Activated CD4-positive, alpha-beta memory T cell treated with anti-CD3 and anti-CD28 coated beads for 36 hours (primary cell): ENCODE data around the gene PACSIN1. TPM values are rescaled to one million over a fixed set of nuclear protein-coding genes. Genes with fewer than 3 reads are reported as not detected.

ENCODE experiments used
- CTCF ChIA-PET: fragments of 350-600 bp; sonication (Branson Sonifier 250); formaldehyde crosslinking; loops from one replicate; lab custom pipeline; 2021; ENCODE audit warnings: antibody characterized with exemption, inconsistent platforms; lab: Charles Lee
- POLR2A ChIA-PET: fragments of 350-600 bp; sonication (Branson Sonifier 250); formaldehyde crosslinking; loops from one replicate; lab custom pipeline; 2021; ENCODE audit warnings: antibody characterized with exemption; lab: Charles Lee
- DNase-seq: peaks from one replicate; pipeline ENCODE4 v3.0.0-alpha.2; 2020
- H3K27ac Mint-ChIP-seq: one replicate; pipeline ENCODE4 v1.8.0; 2021; ENCODE audit warnings: mixed read lengths
- H3K27me3 Mint-ChIP-seq: one replicate; pipeline ENCODE4 v1.8.0; 2021; ENCODE audit warnings: mixed read lengths
- H3K36me3 Mint-ChIP-seq: one replicate; pipeline ENCODE4 v1.8.0; 2021; ENCODE audit warnings: mixed read lengths
- H3K4me1 Mint-ChIP-seq: one replicate; pipeline ENCODE4 v1.8.0; 2021; ENCODE audit warnings: low read depth, mixed read lengths
- H3K4me3 Mint-ChIP-seq: one replicate; pipeline ENCODE4 v1.8.0; 2021; ENCODE audit warnings: mild to moderate bottlenecking, mixed read lengths
- H3K9me3 Mint-ChIP-seq: one replicate; pipeline ENCODE4 v1.8.0; 2021; ENCODE audit warnings: mixed read lengths
- intact Hi-C: fragments of 100-400 bp; cut with micrococcal nuclease; formaldehyde crosslinking; loops from one replicate; pipeline ENCODE4 v1.15.1; 2023
- total RNA-seq, 2 experiments: library from RNA; stranded (reverse); gene quantifications; one replicate each; pipeline ENCODE4 v1.2.3, GENCODE V29; 2021

PACSIN1 gene
- total RNA-seq, 2 experiments from 2014 or later = 0.10 to 0.40 TPM

GRCh38 chr6:34511915-34512737, 46.2 kb downstream of the PACSIN1 start:
- peaks cover 2% of the 10 kb centered on the region for H3K27me3 Mint-ChIP-seq
- intact Hi-C loops = no loop called here
- H3K4me3 Mint-ChIP-seq = no peak overlapping the region
- H3K36me3 Mint-ChIP-seq = no peaks in the 10 kb centered on the region
- DNase-seq = no peak
- peaks cover 6% of the 10 kb centered on the region for H3K9me3 Mint-ChIP-seq
- no peaks in the 10 kb centered on the region for H3K4me1 Mint-ChIP-seq
- no peak overlapping the region for H3K27ac Mint-ChIP-seq
- ChIA-PET POLR2A (no interaction called here), CTCF (no interaction called here)

GRCh38 chr6:34512738-34513115, 46.9 kb downstream of the PACSIN1 start:
- ChIA-PET POLR2A (no interaction called here), CTCF (no interaction called here)
- H3K27me3 Mint-ChIP-seq = peaks cover 3% of the 10 kb centered on the region
- no peak overlapping the region for H3K4me3 Mint-ChIP-seq
- H3K4me1 Mint-ChIP-seq = no peaks in the 10 kb centered on the region
- peaks cover 6% of the 10 kb centered on the region for H3K9me3 Mint-ChIP-seq
- intact Hi-C loops = no loop called here
- no peak for DNase-seq
- no peak overlapping the region for H3K27ac Mint-ChIP-seq
- no peaks in the 10 kb centered on the region for H3K36me3 Mint-ChIP-seq

GRCh38 chr6:34513646-34514045, 47.8 kb downstream of the PACSIN1 start:
- Mint-ChIP-seq H3K27me3 (peaks cover 3% of the 10 kb centered on the region), H3K27ac (no peak overlapping the region), H3K4me3 (no peak overlapping the region), H3K4me1 (no peaks in the 10 kb centered on the region), H3K9me3 (peaks cover 6% of the 10 kb centered on the region), H3K36me3 (no peaks in the 10 kb centered on the region)
- ChIA-PET POLR2A (no interaction called here), CTCF (no interaction called here)
- DNase-seq = no peak
- intact Hi-C loops = no loop called here

- no peaks in the 10 kb centered on the region for H3K4me1 Mint-ChIP-seq
- peaks cover 3% of the 10 kb centered on the region for H3K27me3 Mint-ChIP-seq
- no peak overlapping the region for H3K27ac Mint-ChIP-seq
- no peak for DNase-seq
- ChIA-PET POLR2A (no interaction called here), CTCF (no interaction called here)
- H3K9me3 Mint-ChIP-seq = peaks cover 6% of the 10 kb centered on the region
- intact Hi-C loops = no loop called here
- H3K4me3 Mint-ChIP-seq = no peak overlapping the region
- no peaks in the 10 kb centered on the region for H3K36me3 Mint-ChIP-seq
Observed at GRCh38 chr6:34514112-34514511, 48.2 kb downstream of the PACSIN1 start.

GRCh38 chr6:34514593-34515472, 49.0 kb downstream of the PACSIN1 start:
- Mint-ChIP-seq H3K9me3 (peaks cover 6% of the 10 kb centered on the region), H3K36me3 (no peaks in the 10 kb centered on the region), H3K27me3 (peaks cover 3% of the 10 kb centered on the region), H3K4me1 (no peaks in the 10 kb centered on the region), H3K4me3 (no peak overlapping the region), H3K27ac (no peak overlapping the region)
- intact Hi-C loops = no loop called here
- POLR2A ChIA-PET = no interaction called here
- no peak for DNase-seq
- CTCF ChIA-PET = no interaction called here

GRCh38 chr6:34515473-34516387, 49.9 kb downstream of the PACSIN1 start:
- ChIA-PET CTCF (no interaction called here), POLR2A (no interaction called here)
- no peak overlapping the region for H3K4me3 Mint-ChIP-seq

GRCh38 chr6:34516391-34517324, 50.8 kb downstream of the PACSIN1 start:
- no peaks in the 10 kb centered on the region for H3K4me1 Mint-ChIP-seq
- ChIA-PET CTCF (interaction anchor here (1.7 kb wide), 1 partner anchor 11 kb away, joined by 4 read pairs; no protein-coding TSS in a partner anchor), POLR2A (no interaction called here)
- H3K4me3 Mint-ChIP-seq = no peak overlapping the region
- DNase-seq = no peak
- no peaks in the 10 kb centered on the region for H3K36me3 Mint-ChIP-seq
- no peak overlapping the region for H3K27ac Mint-ChIP-seq
- intact Hi-C loops = no loop called here
- H3K27me3 Mint-ChIP-seq = peaks cover 3% of the 10 kb centered on the region
- H3K9me3 Mint-ChIP-seq = no peaks in the 10 kb centered on the region

More at GRCh38 chr6:34515473-34516387, 49.9 kb downstream of the PACSIN1 start:
- peaks cover 3% of the 10 kb centered on the region for H3K27me3 Mint-ChIP-seq
- no peak overlapping the region for H3K27ac Mint-ChIP-seq
- no peak for DNase-seq
- H3K36me3 Mint-ChIP-seq = no peaks in the 10 kb centered on the region
- no peaks in the 10 kb centered on the region for H3K4me1 Mint-ChIP-seq
- H3K9me3 Mint-ChIP-seq = no peaks in the 10 kb centered on the region
- intact Hi-C loops = no loop called here

- intact Hi-C loops = no loop called here
- DNase-seq = no peak
- Mint-ChIP-seq H3K27me3 (peaks cover 3% of the 10 kb centered on the region), H3K4me1 (no peaks in the 10 kb centered on the region), H3K4me3 (no peak overlapping the region), H3K36me3 (no peaks in the 10 kb centered on the region), H3K9me3 (no peaks in the 10 kb centered on the region), H3K27ac (no peak overlapping the region)
- ChIA-PET POLR2A (no interaction called here), CTCF (interaction anchor here (1.7 kb wide), 1 partner anchor 10 kb away, joined by 4 read pairs; no protein-coding TSS in a partner anchor)
Observed at GRCh38 chr6:34517461-34517881, 51.6 kb downstream of the PACSIN1 start.

GRCh38 chr6:34517966-34518365, 52.1 kb downstream of the PACSIN1 start:
- H3K4me3 Mint-ChIP-seq = no peak overlapping the region
- H3K27ac Mint-ChIP-seq = no peak overlapping the region
- DNase-seq = no peak
- H3K9me3 Mint-ChIP-seq = no peaks in the 10 kb centered on the region
- H3K4me1 Mint-ChIP-seq = no peaks in the 10 kb centered on the region
- intact Hi-C loops = no loop called here
- no peaks in the 10 kb centered on the region for H3K36me3 Mint-ChIP-seq
- ChIA-PET POLR2A (no interaction called here), CTCF (interaction anchor here (1.7 kb wide), 1 partner anchor 9 kb away, joined by 4 read pairs; no protein-coding TSS in a partner anchor)
- peaks cover 3% of the 10 kb centered on the region for H3K27me3 Mint-ChIP-seq

GRCh38 chr6:34518669-34519365, 52.9 kb downstream of the PACSIN1 start:
- CTCF ChIA-PET = no interaction called here
- intact Hi-C loops = no loop called here

More at GRCh38 chr6:34518669-34519365, 52.9 kb downstream of the PACSIN1 start:
- H3K9me3 Mint-ChIP-seq = no peaks in the 10 kb centered on the region
- no peak for DNase-seq
- no peaks in the 10 kb centered on the region for H3K36me3 Mint-ChIP-seq
- H3K4me3 Mint-ChIP-seq = no peak overlapping the region
- H3K4me1 Mint-ChIP-seq = no peaks in the 10 kb centered on the region
- H3K27ac Mint-ChIP-seq = no peak overlapping the region
- POLR2A ChIA-PET = no interaction called here
- peaks cover 3% of the 10 kb centered on the region for H3K27me3 Mint-ChIP-seq
